ENCODE results near the gene TRMT10C. TPM values are rescaled to one million over a fixed set of nuclear protein-coding genes. Genes with fewer than 3 reads are reported as not detected.

Gene TRMT10C
- total and polyA plus RNA-seq, 12 donors: 10.4 to 81.3 (median 24.9) TPM

GRCh38 chr3:101577286-101577685, 15.6 kb downstream of the TRMT10C start:
- 85 to 99% (median 98%) methylated on average over 6 of the region's 6 CpGs for WGBS, 4 donors
- H3K36me3 ChIP-seq (replicated peaks in 1 of 2): peaks cover 0 to 6% of the 10 kb centered on the region in 2 donors
- intact Hi-C loops (cut with DNase I): loop anchor here (10.0 kb wide), 2 partner anchors 58 to 68 kb away; no protein-coding TSS in a partner anchor
- no peak for DNase-seq
- peaks cover 20 to 56% of the 10 kb centered on the region in 2 donors for H3K4me1 ChIP-seq (replicated peaks in 1 of 2)
- no peaks in the 10 kb centered on the region for H3K27me3 ChIP-seq
- H3K9me3 ChIP-seq (replicated peaks in 1 of 3): peaks cover 0 to 7% (median 0%) of the 10 kb centered on the region in 3 donors
- H3K27ac ChIP-seq: no peak overlapping the region
- H3K4me3 ChIP-seq: no peak overlapping the region
- no peak for TF ChIP-seq POLR2A (IDR thresholded peaks at IDR 0.05)
- TF ChIP-seq CTCF (IDR thresholded peaks at IDR 0.05): no peak

- no peak for DNase-seq
- 15 to 20% (median 16%) methylated on average over 1 of the region's 1 CpG for WGBS, 4 donors
These were observed 26.9 kb downstream of the TRMT10C start for GRCh38 chr3:101588616-101589015.

GRCh38 chr3:101591071-101591470, 29.4 kb downstream of the TRMT10C start:
- intact Hi-C loops (cut with DNase I): no loop called here
- 77 to 88% (median 84%) methylated on average over 3 of the region's 3 CpGs for WGBS, 4 donors
- no peak overlapping the region for H3K4me3 ChIP-seq
- no peak overlapping the region for H3K27ac ChIP-seq
- H3K4me1 ChIP-seq (replicated peaks in 1 of 2): peaks cover 0 to 10% of the 10 kb centered on the region in 2 donors
- peaks cover 0 to 52% of the 10 kb centered on the region in 2 donors for H3K36me3 ChIP-seq (replicated peaks in 1 of 2)
- H3K27me3 ChIP-seq: no peaks in the 10 kb centered on the region
- H3K9me3 ChIP-seq (replicated peaks in 1 of 3): no peaks in the 10 kb centered on the region
- no peak for DNase-seq
- TF ChIP-seq CTCF (IDR thresholded peaks at IDR 0.05) (no peak), POLR2A (IDR thresholded peaks at IDR 0.05) (no peak)

More at GRCh38 chr3:101588616-101589015, 26.9 kb downstream of the TRMT10C start:
- Histone ChIP-seq H3K36me3 (replicated peaks in 1 of 2) (peaks cover 0 to 50% of the 10 kb centered on the region in 2 donors), H3K9me3 (replicated peaks in 1 of 3) (no peaks in the 10 kb centered on the region), H3K27me3 (no peaks in the 10 kb centered on the region), H3K4me3 (no peak overlapping the region), H3K27ac (no peak overlapping the region), H3K4me1 (replicated peaks in 1 of 2) (peaks cover 0 to 10% of the 10 kb centered on the region in 2 donors)
- intact Hi-C loops (cut with DNase I): no loop called here
- TF ChIP-seq CTCF (IDR thresholded peaks at IDR 0.05) (no peak), POLR2A (IDR thresholded peaks at IDR 0.05) (no peak)

- WGBS, 4 donors: 85 to 93% (median 91%) methylated on average over 3 of the region's 3 CpGs
- TF ChIP-seq CTCF (IDR thresholded peaks at IDR 0.05) (no peak), POLR2A (IDR thresholded peaks at IDR 0.05) (no peak)
These were observed 41.1 kb downstream of the TRMT10C start for GRCh38 chr3:101602731-101603130.

More at GRCh38 chr3:101602731-101603130, 41.1 kb downstream of the TRMT10C start:
- peak in 1 of 7 donors; percentile 21 for DNase-seq
- no peak overlapping the region for H3K4me3 ChIP-seq
- intact Hi-C loops (cut with DNase I): no loop called here
- no peaks in the 10 kb centered on the region for H3K4me1 ChIP-seq (replicated peaks in 1 of 2)
- H3K36me3 ChIP-seq (replicated peaks in 1 of 2): no peaks in the 10 kb centered on the region
- no peak overlapping the region for H3K27ac ChIP-seq
- H3K27me3 ChIP-seq: no peaks in the 10 kb centered on the region
- no peaks in the 10 kb centered on the region for H3K9me3 ChIP-seq (replicated peaks in 1 of 3)

Data from adrenal gland (tissue), 12 donors.